Fibroblast of lung (primary cell): ENCODE data around the gene AP2A2. TPM values are rescaled to one million over a fixed set of nuclear protein-coding genes. Genes with fewer than 3 reads are reported as not detected.
A peak's percentile ranks its signal among the peaks of the same experiment; 100 is the strongest.

Experiments used
- DNase-seq, 2 donors: peaks; one replicate each; pipeline versions ENCODE4 v3.0.0 to v3.0.0-alpha.2; 2010; ENCODE audit warnings: low read depth in 2 of 2
- H2AFZ ChIP-seq: 2 replicates; pipeline ENCODE4 v1.5.1; 2012; ENCODE audit warnings: low read length, control low read depth, inconsistent platforms
- H3K27ac ChIP-seq: 2 replicates; pipeline ENCODE4 v1.5.1; 2011; ENCODE audit warnings: low read length, control low read depth; ENCODE audit not compliant: insufficient read depth
- H3K27me3 ChIP-seq: 2 replicates; pipeline ENCODE4 v1.5.1; 2011; ENCODE audit warnings: mild to moderate bottlenecking, low read length; ENCODE audit not compliant: control insufficient read depth, insufficient read depth
- H3K36me3 ChIP-seq: 2 replicates; pipeline ENCODE4 v1.5.1; 2011; ENCODE audit warnings: low read length; ENCODE audit not compliant: control insufficient read depth, insufficient read depth
- H3K4me1 ChIP-seq: 2 replicates; pipeline ENCODE4 v1.5.1; 2011; ENCODE audit warnings: low read length; ENCODE audit not compliant: control insufficient read depth, insufficient read depth; ENCODE audit errors: extremely low read depth
- H3K4me2 ChIP-seq: 2 replicates; pipeline ENCODE4 v1.5.1; 2011; ENCODE audit warnings: low read length, control low read depth; ENCODE audit not compliant: insufficient read depth; ENCODE audit errors: extremely low read depth
- H3K4me3 ChIP-seq, 4 experiments: fragments of 200-600 bp in 1 of 4; sonication (generic) in 1 of 4; replicated peaks in 1 of 4; 2 replicates each; pipeline ENCODE4 v1.5.1; 2011 to 2016; ENCODE audit warnings: low read length in 4 of 4, low read depth in 3 of 4, mild to moderate bottlenecking in 3 of 4, control low read depth in 2 of 4, inconsistent platforms in 1 of 4, mixed read lengths in 1 of 4; ENCODE audit not compliant: insufficient read depth in 1 of 4; ENCODE audit errors: control extremely low read depth in 1 of 4
- H3K79me2 ChIP-seq: 2 replicates; pipeline ENCODE4 v1.5.1; 2012; ENCODE audit warnings: mild to moderate bottlenecking, low read length, inconsistent platforms; ENCODE audit not compliant: control insufficient read depth, insufficient read depth
- H3K9ac ChIP-seq: 2 replicates; pipeline ENCODE4 v1.5.1; 2011; ENCODE audit warnings: mild to moderate bottlenecking, low read length, control low read depth; ENCODE audit not compliant: insufficient read depth
- H3K9me3 ChIP-seq: 2 replicates; pipeline ENCODE4 v1.5.1; 2012; ENCODE audit warnings: low read depth, low read length; ENCODE audit not compliant: control insufficient read depth, insufficient read depth
- H4K20me1 ChIP-seq: 2 replicates; pipeline ENCODE4 v1.5.1; 2011; ENCODE audit warnings: low read length; ENCODE audit not compliant: control insufficient read depth, insufficient read depth; ENCODE audit errors: extremely low read depth
- EZH2 ChIP-seq: IDR thresholded peaks from 2 replicates; pipeline ENCODE4 v1.5.1; 2012; ENCODE audit warnings: low read length, control low read depth, mild to moderate bottlenecking; ENCODE audit errors: missing control alignments
- polyA plus RNA-seq, 2 donors: library from polyadenylated mRNA; depleted of rRNA in 1 of 2; stranded (reverse) in 1 of 2; unstranded in 1 of 2; fragments of >200 nt; gene quantifications; 2 replicates each; pipeline ENCODE4 v1.2.1, GENCODE V29; 2011 to 2012; ENCODE audit warnings: missing spikeins in 1 of 2
- total RNA-seq: library from RNA; depleted of rRNA; stranded (reverse); fragments of >200 nt; gene quantifications from 2 replicates; pipeline ENCODE4 v1.2.1, GENCODE V29; 2014
- TF ChIP-seq, protein P1 (sequence below), 2 donors: IDR thresholded peaks in 1 of 2; conservative IDR thresholded peaks in 1 of 2; 1 replicate in 1 of 2; 2 replicates in 1 of 2; pipeline ENCODE4 v1.5.1; 2011 to 2012; ENCODE audit warnings: low read length in 2 of 2, control low read depth in 1 of 2, inconsistent platforms in 1 of 2, low read depth in 1 of 2, mild to moderate bottlenecking in 1 of 2

Gene AP2A2
- total and polyA plus RNA-seq, 2 donors (not counting 1 experiment from before 2014, with no cell fraction given): 21.6 to 46.1 TPM

DNA sequence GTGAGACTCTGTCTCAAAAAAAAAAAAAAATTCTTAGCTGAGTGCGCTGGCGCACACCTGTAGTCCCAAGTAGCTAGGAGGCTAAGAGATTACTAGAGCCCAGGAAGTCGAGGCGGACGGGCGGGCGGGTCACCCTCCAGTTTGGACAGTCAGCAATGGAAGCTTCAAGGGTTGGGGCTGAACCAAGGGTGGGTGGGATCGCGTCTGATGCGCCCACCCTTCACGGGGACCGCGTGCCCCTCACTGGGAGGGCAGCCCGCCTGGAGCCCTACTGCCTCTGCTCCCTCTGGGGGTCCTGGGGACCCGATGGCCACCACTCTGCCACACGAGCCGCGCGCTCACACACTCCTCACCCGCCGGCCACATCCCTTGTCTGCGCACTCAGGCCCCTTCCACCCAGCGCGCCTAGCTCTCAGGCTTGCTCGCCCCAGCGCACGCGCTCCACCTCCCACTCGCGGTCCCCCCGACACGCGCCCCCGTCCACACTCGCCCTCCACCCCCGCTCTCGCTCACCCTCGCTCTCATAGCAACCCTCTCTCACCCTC, 15.6 kb upstream of the AP2A2 start:
- Histone ChIP-seq H4K20me1 (no peaks in the 10 kb centered on the region), H2AFZ (peak overlapping the region; percentile 3), H3K36me3 (no peaks in the 10 kb centered on the region), H3K27ac (peak overlapping the region; percentile 40), H3K27me3 (no peaks in the 10 kb centered on the region), H3K4me1 (peaks cover 6% of the 10 kb centered on the region), H3K9ac (peak overlapping the region; percentile 71), H3K4me2 (peak overlapping the region; percentile 75), H3K9me3 (no peaks in the 10 kb centered on the region), H3K79me2 (peaks cover 12% of the 10 kb centered on the region), H3K4me3 (peak overlapping the region; percentile 52 to 87 (median 72))
- TF ChIP-seq, protein P1, sequence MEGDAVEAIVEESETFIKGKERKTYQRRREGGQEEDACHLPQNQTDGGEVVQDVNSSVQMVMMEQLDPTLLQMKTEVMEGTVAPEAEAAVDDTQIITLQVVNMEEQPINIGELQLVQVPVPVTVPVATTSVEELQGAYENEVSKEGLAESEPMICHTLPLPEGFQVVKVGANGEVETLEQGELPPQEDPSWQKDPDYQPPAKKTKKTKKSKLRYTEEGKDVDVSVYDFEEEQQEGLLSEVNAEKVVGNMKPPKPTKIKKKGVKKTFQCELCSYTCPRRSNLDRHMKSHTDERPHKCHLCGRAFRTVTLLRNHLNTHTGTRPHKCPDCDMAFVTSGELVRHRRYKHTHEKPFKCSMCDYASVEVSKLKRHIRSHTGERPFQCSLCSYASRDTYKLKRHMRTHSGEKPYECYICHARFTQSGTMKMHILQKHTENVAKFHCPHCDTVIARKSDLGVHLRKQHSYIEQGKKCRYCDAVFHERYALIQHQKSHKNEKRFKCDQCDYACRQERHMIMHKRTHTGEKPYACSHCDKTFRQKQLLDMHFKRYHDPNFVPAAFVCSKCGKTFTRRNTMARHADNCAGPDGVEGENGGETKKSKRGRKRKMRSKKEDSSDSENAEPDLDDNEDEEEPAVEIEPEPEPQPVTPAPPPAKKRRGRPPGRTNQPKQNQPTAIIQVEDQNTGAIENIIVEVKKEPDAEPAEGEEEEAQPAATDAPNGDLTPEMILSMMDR (conservative IDR thresholded peaks at IDR 0.05 in 1 of 2, IDR thresholded peaks at IDR 0.05 in 1 of 2; ENCODE audit: low read depth in 1 of 2, low read length in 2 of 2): no peak
- no peak for TF ChIP-seq EZH2
- DNase-seq: peak in 1 of 2 donors; percentile 20

DNA sequence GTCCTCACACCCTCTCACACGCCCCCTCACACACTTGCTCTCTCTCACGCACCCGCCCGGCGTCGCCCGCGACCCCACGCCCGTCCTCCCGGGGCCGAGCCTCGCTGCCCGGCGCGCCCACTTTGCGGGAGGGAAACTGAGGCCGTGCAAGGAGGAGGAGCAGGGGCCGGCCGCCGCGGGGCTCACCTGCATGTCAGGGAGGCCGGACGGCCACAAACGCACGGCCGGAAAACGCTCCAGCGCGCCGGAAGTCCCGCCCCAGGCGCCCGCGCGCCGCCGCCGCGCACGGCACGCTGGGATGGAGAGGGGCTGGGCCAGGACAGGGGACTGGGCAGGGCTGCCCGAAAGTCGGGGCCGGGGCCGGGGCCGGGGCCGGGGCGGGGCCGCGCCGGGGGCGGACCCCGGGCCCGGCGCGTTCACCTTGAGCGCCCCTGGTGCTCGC, 15.1 kb upstream of the AP2A2 start, which contains the start of gene CHID1:
Gene CHID1 (minus strand): TSS at position 222 of the 442 bp plus-strand sequence. CDS start 5,994 bp downstream, outside the sequence.
- Histone ChIP-seq H4K20me1 (no peaks in the 10 kb centered on the region), H3K9me3 (no peaks in the 10 kb centered on the region), H3K4me2 (peak within 1 kb of the TSS; percentile 94), H3K79me2 (peaks cover 12% of the 10 kb centered on the region), H3K27ac (peak within 1 kb of the TSS; percentile 78), H2AFZ (peak within 1 kb of the TSS; percentile 26), H3K4me3 (peak within 1 kb of the TSS; percentile 62 to 87 (median 72)), H3K36me3 (no peaks in the 10 kb centered on the region), H3K27me3 (no peaks in the 10 kb centered on the region), H3K9ac (peak within 1 kb of the TSS; percentile 82), H3K4me1 (peaks cover 6% of the 10 kb centered on the region)
- TF ChIP-seq, protein P1 (conservative IDR thresholded peaks at IDR 0.05 in 1 of 2, IDR thresholded peaks at IDR 0.05 in 1 of 2; ENCODE audit: low read depth in 1 of 2, low read length in 2 of 2): no peak
- TF ChIP-seq EZH2: no peak
- peak; percentile 67 to 81 for DNase-seq

- H3K4me3 ChIP-seq: peak overlapping the region; percentile 52 to 87 (median 62)
- H3K9me3 ChIP-seq: no peaks in the 10 kb centered on the region
- H3K27me3 ChIP-seq: no peaks in the 10 kb centered on the region
- TF ChIP-seq, protein P1 (conservative IDR thresholded peaks at IDR 0.05 in 1 of 2, IDR thresholded peaks at IDR 0.05 in 1 of 2; ENCODE audit: low read depth in 1 of 2, low read length in 2 of 2): no peak
- no peaks in the 10 kb centered on the region for H4K20me1 ChIP-seq
- peak overlapping the region; percentile 82 for H3K9ac ChIP-seq
- peak overlapping the region; percentile 78 for H3K27ac ChIP-seq
- H3K4me1 ChIP-seq: peaks cover 6% of the 10 kb centered on the region
- DNase-seq: peak; percentile 46 to 83
- peak overlapping the region; percentile 94 for H3K4me2 ChIP-seq
- no peaks in the 10 kb centered on the region for H3K36me3 ChIP-seq
- H2AFZ ChIP-seq: peak overlapping the region; percentile 26
- peaks cover 12% of the 10 kb centered on the region for H3K79me2 ChIP-seq
Measured at GRCh38 chr11:911031-911889, 14.4 kb upstream of the AP2A2 start.
